H1 (cell line): ENCODE data around the gene PPP1R17. TPM values are rescaled to one million over a fixed set of nuclear protein-coding genes. Genes with fewer than 3 reads are reported as not detected.

Source experiments
- ATF2 ChIP-seq: IDR thresholded peaks from 2 replicates; pipeline ENCODE4 v1.6.1; 2012; ENCODE audit warnings: low read length, inconsistent platforms
- HDAC6 ChIP-seq: IDR thresholded peaks from one replicate; pipeline ENCODE4 v1.7.1; 2012; ENCODE audit warnings: low read depth, mild to moderate bottlenecking, inconsistent platforms, low read length, moderate library complexity
- RBBP5 ChIP-seq: IDR thresholded peaks from 2 replicates; pipeline ENCODE4 v1.7.1; 2012; ENCODE audit warnings: low read depth, mild to moderate bottlenecking, inconsistent platforms, low read length, moderate library complexity, borderline replicate concordance
- TBP ChIP-seq: IDR thresholded peaks from 2 replicates; pipeline ENCODE4 v1.6.1; 2011; ENCODE audit warnings: low read depth, low read length, improper control_type of control experiment
- TEAD4 ChIP-seq: IDR thresholded peaks from 2 replicates; pipeline ENCODE4 v1.6.1; 2012; ENCODE audit warnings: low read depth, low read length, inconsistent platforms, mixed read lengths
- polyA plus RNA-seq, 7 experiments: library from polyadenylated mRNA; depleted of rRNA in 3 of 7; stranded (reverse) in 5 of 7; unstranded in 2 of 7; fragments of >200 nt in 5 of 7; fragments of 200-250 nt in 2 of 7; gene quantifications; 1 replicate in 5 of 7; 2 replicates in 1 of 7; 4 replicates in 1 of 7; pipeline versions ENCODE4 v1.2.1 to v1.2.3, GENCODE V29; 2011 to 2013; ENCODE audit warnings: missing spikeins in 2 of 7, mixed read lengths in 2 of 7
- total RNA-seq: library from RNA; stranded (reverse); fragmentation: NEBNext Ultra II Directional; extraction: Animal tissue kit (Norgen Biotek cat#: 25700); gene quantifications from 2 replicates; pipeline ENCODE4 v1.2.1, GENCODE V29; 2021

PPP1R17 gene
- total and polyA plus RNA-seq, 2 of the 8 experiments (the other 6 are each of a cell fraction or from before 2014, with no cell fraction given): 1.5 to 2.5 TPM

- TF ChIP-seq ATF2 (no peak), TEAD4 (no peak), TBP (no peak), RBBP5 (no peak), HDAC6 (no peak)
These were observed 3.9 kb downstream of the PPP1R17 start (continued) for GRCh38 chr7:31690935-31691334.
